ENCODE data around the gene SHLD2.
A peak's percentile ranks its signal among the peaks of the same experiment; 100 is the strongest.
"Not testable (repeated sequence)": the region's sequence is repeated elsewhere in the genome, so short reads cannot be mapped to it uniquely, and the experiment has no call there.

The SHLD2 gene

GRCh38 chr10:87142230-87143108 lies 47.5 kb downstream of the SHLD2 start:
- H3K36me3 Mint-ChIP-seq (ENCODE audit: low read depth); H3K4me1 Mint-ChIP-seq (ENCODE audit: low read depth); H3K27me3 Mint-ChIP-seq; H3K4me3 Mint-ChIP-seq; intact Hi-C loops (cut with micrococcal nuclease); H3K9me3 Mint-ChIP-seq; H3K27ac Mint-ChIP-seq: not testable (repeated sequence)

- H3K4me1 Mint-ChIP-seq (ENCODE audit: low read depth); H3K27me3 Mint-ChIP-seq; H3K4me3 Mint-ChIP-seq; H3K27ac Mint-ChIP-seq; H3K36me3 Mint-ChIP-seq (ENCODE audit: low read depth); intact Hi-C loops (cut with micrococcal nuclease); H3K9me3 Mint-ChIP-seq: not testable (repeated sequence)
These were observed 48.1 kb downstream of the SHLD2 start for GRCh38 chr10:87143109-87143418.

GRCh38 chr10:87145598-87145997 lies 50.6 kb downstream of the SHLD2 start:
- H3K4me1 Mint-ChIP-seq (ENCODE audit: low read depth); H3K36me3 Mint-ChIP-seq (ENCODE audit: low read depth); H3K27me3 Mint-ChIP-seq; intact Hi-C loops (cut with micrococcal nuclease); H3K27ac Mint-ChIP-seq; H3K9me3 Mint-ChIP-seq; H3K4me3 Mint-ChIP-seq: not testable (repeated sequence)

- intact Hi-C loops (cut with micrococcal nuclease); H3K9me3 Mint-ChIP-seq; H3K4me1 Mint-ChIP-seq (ENCODE audit: low read depth); H3K27me3 Mint-ChIP-seq; H3K27ac Mint-ChIP-seq; H3K4me3 Mint-ChIP-seq; H3K36me3 Mint-ChIP-seq (ENCODE audit: low read depth): not testable (repeated sequence)
These were observed 54.1 kb downstream of the SHLD2 start for GRCh38 chr10:87149020-87149609.

- H3K36me3 Mint-ChIP-seq (ENCODE audit: low read depth); H3K9me3 Mint-ChIP-seq; intact Hi-C loops (cut with micrococcal nuclease); H3K27ac Mint-ChIP-seq; H3K27me3 Mint-ChIP-seq; H3K4me1 Mint-ChIP-seq (ENCODE audit: low read depth); H3K4me3 Mint-ChIP-seq: not testable (repeated sequence)
These were observed 56.5 kb downstream of the SHLD2 start for GRCh38 chr10:87151516-87151915.

GRCh38 chr10:87156841-87157240 lies 61.8 kb downstream of the SHLD2 start:
- H3K27ac Mint-ChIP-seq; H3K4me3 Mint-ChIP-seq; H3K27me3 Mint-ChIP-seq; H3K9me3 Mint-ChIP-seq; H3K4me1 Mint-ChIP-seq (ENCODE audit: low read depth); intact Hi-C loops (cut with micrococcal nuclease): not testable (repeated sequence)
- H3K36me3 Mint-ChIP-seq (ENCODE audit: low read depth) = peaks cover 23% of the 10 kb centered on the region

- H3K4me1 Mint-ChIP-seq (ENCODE audit: low read depth); H3K27ac Mint-ChIP-seq; intact Hi-C loops (cut with micrococcal nuclease); H3K9me3 Mint-ChIP-seq; H3K27me3 Mint-ChIP-seq; H3K4me3 Mint-ChIP-seq: not testable (repeated sequence)
- H3K36me3 Mint-ChIP-seq (ENCODE audit: low read depth) = peaks cover 21% of the 10 kb centered on the region
These were observed 62.8 kb downstream of the SHLD2 start for GRCh38 chr10:87157821-87158220.

GRCh38 chr10:87162703-87163293 lies 67.8 kb downstream of the SHLD2 start:
- H3K4me3 Mint-ChIP-seq; intact Hi-C loops (cut with micrococcal nuclease); H3K4me1 Mint-ChIP-seq (ENCODE audit: low read depth); H3K27me3 Mint-ChIP-seq; H3K27ac Mint-ChIP-seq; H3K9me3 Mint-ChIP-seq: not testable (repeated sequence)
- H3K36me3 Mint-ChIP-seq (ENCODE audit: low read depth) = peaks cover 39% of the 10 kb centered on the region

- H3K9me3 Mint-ChIP-seq; H3K4me1 Mint-ChIP-seq (ENCODE audit: low read depth); H3K4me3 Mint-ChIP-seq; H3K27ac Mint-ChIP-seq; H3K27me3 Mint-ChIP-seq; intact Hi-C loops (cut with micrococcal nuclease): not testable (repeated sequence)
- peaks cover 35% of the 10 kb centered on the region for H3K36me3 Mint-ChIP-seq (ENCODE audit: low read depth)
These were observed 68.4 kb downstream of the SHLD2 start for GRCh38 chr10:87163414-87163813.

- H3K9me3 Mint-ChIP-seq; intact Hi-C loops (cut with micrococcal nuclease); H3K27me3 Mint-ChIP-seq; H3K4me1 Mint-ChIP-seq (ENCODE audit: low read depth); H3K27ac Mint-ChIP-seq; H3K4me3 Mint-ChIP-seq: not testable (repeated sequence)
- peaks cover 20% of the 10 kb centered on the region for H3K36me3 Mint-ChIP-seq (ENCODE audit: low read depth)
These were observed 74.9 kb downstream of the SHLD2 start for GRCh38 chr10:87169857-87170256.

GRCh38 chr10:87170705-87171104 lies 75.7 kb downstream of the SHLD2 start:
- intact Hi-C loops (cut with micrococcal nuclease); H3K4me3 Mint-ChIP-seq; H3K27ac Mint-ChIP-seq; H3K9me3 Mint-ChIP-seq; H3K4me1 Mint-ChIP-seq (ENCODE audit: low read depth); H3K27me3 Mint-ChIP-seq: not testable (repeated sequence)
- H3K36me3 Mint-ChIP-seq (ENCODE audit: low read depth) = peaks cover 16% of the 10 kb centered on the region

- peaks cover 16% of the 10 kb centered on the region for H3K36me3 Mint-ChIP-seq (ENCODE audit: low read depth)
- intact Hi-C loops (cut with micrococcal nuclease); H3K9me3 Mint-ChIP-seq; H3K4me1 Mint-ChIP-seq (ENCODE audit: low read depth); H3K27ac Mint-ChIP-seq; H3K27me3 Mint-ChIP-seq; H3K4me3 Mint-ChIP-seq: not testable (repeated sequence)
These were observed 76.7 kb downstream of the SHLD2 start for GRCh38 chr10:87171670-87172069.

GRCh38 chr10:87172178-87172577 lies 77.2 kb downstream of the SHLD2 start:
- H3K4me3 Mint-ChIP-seq; intact Hi-C loops (cut with micrococcal nuclease); H3K27ac Mint-ChIP-seq; H3K9me3 Mint-ChIP-seq; H3K4me1 Mint-ChIP-seq (ENCODE audit: low read depth); H3K27me3 Mint-ChIP-seq: not testable (repeated sequence)
- H3K36me3 Mint-ChIP-seq (ENCODE audit: low read depth) = peaks cover 16% of the 10 kb centered on the region

- H3K36me3 Mint-ChIP-seq (ENCODE audit: low read depth) = peaks cover 24% of the 10 kb centered on the region
- H3K9me3 Mint-ChIP-seq; H3K27ac Mint-ChIP-seq; intact Hi-C loops (cut with micrococcal nuclease); H3K27me3 Mint-ChIP-seq; H3K4me3 Mint-ChIP-seq; H3K4me1 Mint-ChIP-seq (ENCODE audit: low read depth): not testable (repeated sequence)
These were observed 82.6 kb downstream of the SHLD2 start for GRCh38 chr10:87177587-87177986.

- Mint-ChIP-seq H3K4me1 (ENCODE audit: low read depth) (peaks cover 30% of the 10 kb centered on the region), H3K9me3 (peaks cover 14% of the 10 kb centered on the region), H3K27ac (peak overlapping the region; percentile 71), H3K36me3 (ENCODE audit: low read depth) (peaks cover 50% of the 10 kb centered on the region)
- H3K4me3 Mint-ChIP-seq; H3K27me3 Mint-ChIP-seq; intact Hi-C loops (cut with micrococcal nuclease): not testable (repeated sequence)
These were observed 89.4 kb downstream of the SHLD2 start for GRCh38 chr10:87184421-87184820.

Measured in dendritic cell treated with granulocyte-macrophage colony-stimulating factor and Interleukin-4, amounts not matched to agents 40 ng/mL and 50 ng/mL, for 4 days (primary cell).